Measurements from ENCODE around the gene LAG3.

- TF ChIP-seq, protein P1, sequence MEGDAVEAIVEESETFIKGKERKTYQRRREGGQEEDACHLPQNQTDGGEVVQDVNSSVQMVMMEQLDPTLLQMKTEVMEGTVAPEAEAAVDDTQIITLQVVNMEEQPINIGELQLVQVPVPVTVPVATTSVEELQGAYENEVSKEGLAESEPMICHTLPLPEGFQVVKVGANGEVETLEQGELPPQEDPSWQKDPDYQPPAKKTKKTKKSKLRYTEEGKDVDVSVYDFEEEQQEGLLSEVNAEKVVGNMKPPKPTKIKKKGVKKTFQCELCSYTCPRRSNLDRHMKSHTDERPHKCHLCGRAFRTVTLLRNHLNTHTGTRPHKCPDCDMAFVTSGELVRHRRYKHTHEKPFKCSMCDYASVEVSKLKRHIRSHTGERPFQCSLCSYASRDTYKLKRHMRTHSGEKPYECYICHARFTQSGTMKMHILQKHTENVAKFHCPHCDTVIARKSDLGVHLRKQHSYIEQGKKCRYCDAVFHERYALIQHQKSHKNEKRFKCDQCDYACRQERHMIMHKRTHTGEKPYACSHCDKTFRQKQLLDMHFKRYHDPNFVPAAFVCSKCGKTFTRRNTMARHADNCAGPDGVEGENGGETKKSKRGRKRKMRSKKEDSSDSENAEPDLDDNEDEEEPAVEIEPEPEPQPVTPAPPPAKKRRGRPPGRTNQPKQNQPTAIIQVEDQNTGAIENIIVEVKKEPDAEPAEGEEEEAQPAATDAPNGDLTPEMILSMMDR (IDR thresholded peaks at IDR 0.05; ENCODE audit: insufficient read depth, low read length, poor library complexity, severe bottlenecking) = no peak
- TF ChIP-seq EZH2phosphoT487 (conservative IDR thresholded peaks at IDR 0.05; ENCODE audit: low read length) = no peak
Measured at GRCh38 chr12:6754411-6754810, 17.9 kb upstream of the LAG3 start.
